Measurements from ENCODE around the gene AP1S2.
"Not testable (repeated sequence)": the region's sequence is repeated elsewhere in the genome, so short reads cannot be mapped to it uniquely, and the experiment has no call there.

Gene AP1S2

DNA sequence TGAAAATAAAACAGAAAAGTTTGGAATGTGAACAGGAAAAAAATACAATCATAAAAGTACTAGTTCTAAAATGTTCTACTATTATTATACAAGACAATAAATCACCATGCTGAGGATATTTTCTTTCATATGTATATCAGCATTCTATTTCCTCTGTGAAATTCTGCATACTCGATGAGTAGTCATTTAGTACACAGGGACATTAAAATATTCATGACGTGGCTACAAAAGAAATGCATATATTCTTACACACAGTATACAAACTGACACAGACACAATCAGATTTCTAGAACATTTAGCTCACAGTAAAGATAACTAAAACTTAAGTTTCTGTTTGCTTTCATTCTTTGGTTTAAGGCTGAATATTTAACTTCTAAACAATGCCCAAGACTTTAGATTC lies 23.3 kb downstream of the AP1S2 start:
- H3K4me3 Mint-ChIP-seq, H3K4me1 Mint-ChIP-seq, H3K27ac Mint-ChIP-seq, H3K36me3 Mint-ChIP-seq, H3K9me3 Mint-ChIP-seq, H3K27me3 Mint-ChIP-seq: not testable (repeated sequence)

DNA sequence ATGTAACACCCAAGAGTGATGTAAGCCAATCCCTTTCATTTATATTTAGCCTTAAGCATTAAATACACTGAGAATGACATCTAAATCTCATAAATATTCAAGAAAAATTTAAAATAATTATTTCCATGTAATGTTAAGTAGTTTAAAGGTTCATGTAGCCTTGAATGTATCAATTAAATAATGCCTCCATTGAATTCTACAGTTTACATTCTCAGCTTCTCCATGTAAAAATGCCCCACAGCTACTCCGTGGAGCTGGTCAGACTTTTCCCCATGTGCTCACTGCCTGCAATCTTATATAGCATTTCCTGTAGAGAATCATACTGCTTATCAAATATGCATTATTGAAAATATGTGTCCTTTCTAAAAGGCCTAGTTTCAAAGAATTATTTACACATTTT lies 25.4 kb downstream of the AP1S2 start:
- no peaks in the 10 kb centered on the region for H3K36me3 Mint-ChIP-seq
- peaks cover 3% of the 10 kb centered on the region for H3K4me1 Mint-ChIP-seq
- H3K9me3 Mint-ChIP-seq, result no peaks in the 10 kb centered on the region
- H3K27me3 Mint-ChIP-seq, result no peaks in the 10 kb centered on the region
- no peak overlapping the region for H3K27ac Mint-ChIP-seq
- no peak overlapping the region for H3K4me3 Mint-ChIP-seq

DNA sequence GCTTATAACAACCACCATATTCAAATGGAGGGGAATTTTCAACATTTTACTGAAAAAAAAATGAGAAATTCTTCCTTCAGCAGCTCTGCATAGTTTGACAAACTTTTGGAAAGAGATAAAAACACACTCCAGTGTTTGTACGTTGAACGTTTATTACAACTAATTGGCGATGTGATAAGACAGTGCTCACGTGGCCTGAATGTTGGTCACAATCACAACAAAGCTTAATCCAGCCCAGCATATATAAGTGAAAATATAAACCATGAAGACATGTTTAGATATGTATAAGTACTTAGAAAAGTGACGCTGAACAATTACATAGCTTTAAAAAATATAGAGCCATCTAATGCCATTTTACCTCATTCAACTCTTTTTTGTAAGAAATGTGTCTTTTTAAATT lies 28.7 kb downstream of the AP1S2 start:
- Mint-ChIP-seq H3K27me3 (no peaks in the 10 kb centered on the region), H3K4me1 (no peaks in the 10 kb centered on the region), H3K4me3 (no peak overlapping the region), H3K27ac (no peak overlapping the region), H3K36me3 (peaks cover 3% of the 10 kb centered on the region), H3K9me3 (no peaks in the 10 kb centered on the region)

DNA sequence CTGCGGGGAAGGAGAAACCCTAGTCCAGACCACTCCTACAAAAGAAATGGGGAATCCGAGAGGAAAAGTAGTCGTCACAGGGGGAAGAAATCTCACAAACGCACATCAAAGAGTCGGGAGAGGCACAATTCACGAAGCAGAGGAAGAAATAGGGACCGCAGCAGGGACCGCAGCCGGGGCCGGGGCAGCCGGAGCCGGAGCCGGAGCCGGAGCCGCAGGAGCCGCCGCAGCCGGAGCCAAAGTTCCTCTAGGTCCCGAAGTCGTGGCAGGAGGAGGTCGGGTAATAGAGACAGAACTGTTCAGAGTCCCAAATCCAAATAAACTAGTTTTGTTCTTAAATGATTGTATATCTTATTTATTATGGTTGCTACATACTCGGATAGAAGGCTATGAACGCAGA lies 31.7 kb downstream of the AP1S2 start:
- Mint-ChIP-seq H3K9me3 (no peaks in the 10 kb centered on the region), H3K4me1 (peaks cover 8% of the 10 kb centered on the region), H3K4me3 (no peak overlapping the region), H3K36me3 (peaks cover 8% of the 10 kb centered on the region), H3K27me3 (no peaks in the 10 kb centered on the region), H3K27ac (peak overlapping the region; percentile 66)

DNA sequence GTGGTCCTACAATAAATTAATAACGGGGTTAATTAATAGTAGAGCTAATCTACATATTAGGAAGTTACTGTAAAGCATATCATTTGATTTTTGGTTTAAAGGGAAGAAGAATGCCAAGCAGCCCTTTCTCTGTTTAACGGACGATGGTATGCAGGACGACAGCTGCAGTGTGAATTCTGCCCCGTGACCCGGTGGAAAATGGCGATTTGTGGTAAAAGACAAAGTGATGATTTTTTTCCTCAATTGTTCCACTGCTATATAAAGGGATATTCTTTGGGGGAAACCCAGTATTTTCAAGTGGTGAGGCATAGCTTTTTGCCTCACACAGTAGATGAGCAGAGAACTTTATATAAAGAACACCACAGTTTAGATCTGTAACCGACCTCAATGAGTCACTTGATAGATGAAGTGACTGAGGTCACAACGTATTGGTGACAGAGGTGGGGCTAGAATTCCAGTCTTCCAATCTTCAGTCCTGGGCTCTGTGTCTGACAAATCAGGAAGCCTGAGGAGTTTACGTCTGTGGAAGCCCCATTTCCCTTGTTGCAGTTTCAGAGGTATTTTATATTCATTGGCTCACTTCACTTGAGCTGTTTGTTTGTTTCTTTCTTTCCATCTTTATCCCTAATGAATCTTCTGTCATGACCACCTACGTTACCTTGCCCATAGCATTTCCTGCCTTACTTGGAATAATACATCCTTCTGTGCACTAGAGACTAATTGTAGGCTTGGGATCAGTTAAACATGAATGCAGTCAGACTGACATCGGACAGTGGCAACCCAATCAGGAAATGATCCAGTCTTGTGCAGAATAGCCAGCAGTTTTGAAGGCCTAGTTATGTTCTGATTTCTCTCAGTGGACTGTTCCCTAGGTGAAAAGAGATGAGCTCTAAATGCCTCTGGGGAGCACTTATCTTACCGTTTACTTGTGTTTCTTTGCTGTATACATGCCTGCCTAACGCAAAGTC lies 34.2 kb downstream of the AP1S2 start:
- Mint-ChIP-seq H3K36me3 (peaks cover 8% of the 10 kb centered on the region), H3K27ac (peak overlapping the region; percentile 71), H3K9me3 (no peaks in the 10 kb centered on the region), H3K4me3 (no peak overlapping the region), H3K4me1 (peaks cover 26% of the 10 kb centered on the region), H3K27me3 (no peaks in the 10 kb centered on the region)

DNA sequence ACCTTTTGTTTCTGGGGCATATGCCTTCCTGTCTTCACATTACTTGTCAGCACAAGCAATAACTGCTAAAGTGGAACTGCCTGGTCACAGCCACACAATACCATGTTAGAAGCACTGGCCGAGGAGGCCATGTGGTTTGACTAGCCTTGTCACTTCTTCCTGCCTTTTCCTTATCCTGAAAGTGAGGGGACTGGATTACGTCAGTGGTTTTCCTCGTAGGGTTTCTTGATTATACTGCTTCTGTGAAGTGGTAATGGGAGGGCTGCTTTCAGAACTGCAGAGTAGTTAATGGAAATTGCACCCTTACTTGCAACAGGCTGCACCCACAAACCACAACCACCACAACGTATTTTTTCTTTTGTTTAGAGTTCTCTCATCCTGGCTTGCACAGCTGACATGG lies 37.7 kb downstream of the AP1S2 start:
- H3K27ac Mint-ChIP-seq, result peak overlapping the region; percentile 57
- H3K4me1 Mint-ChIP-seq, result peaks cover 40% of the 10 kb centered on the region
- no peaks in the 10 kb centered on the region for H3K27me3 Mint-ChIP-seq
- no peaks in the 10 kb centered on the region for H3K9me3 Mint-ChIP-seq
- H3K4me3 Mint-ChIP-seq, result no peak overlapping the region
- peaks cover 6% of the 10 kb centered on the region for H3K36me3 Mint-ChIP-seq

DNA sequence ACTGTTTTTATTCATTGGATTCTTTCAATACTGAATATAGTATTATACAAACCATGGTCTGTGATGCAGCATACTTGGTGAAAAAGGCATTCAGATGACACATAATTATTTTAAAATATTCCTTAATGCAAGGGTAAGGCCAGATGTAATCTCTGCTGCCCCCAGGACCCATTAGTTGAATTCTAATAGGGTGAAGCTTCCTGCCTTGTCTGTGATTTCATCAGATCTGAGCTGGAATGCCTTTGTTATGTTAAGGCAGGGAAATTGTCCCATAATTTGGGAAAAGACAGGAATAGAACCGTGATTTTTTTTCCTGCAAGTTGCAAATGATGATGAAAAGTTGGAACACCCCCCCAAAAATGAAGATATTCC lies 38.2 kb downstream of the AP1S2 start:
- Mint-ChIP-seq H3K4me1 (peaks cover 40% of the 10 kb centered on the region), H3K27ac (peak overlapping the region; percentile 23), H3K36me3 (peaks cover 6% of the 10 kb centered on the region), H3K27me3 (no peaks in the 10 kb centered on the region), H3K4me3 (no peak overlapping the region), H3K9me3 (no peaks in the 10 kb centered on the region)

DNA sequence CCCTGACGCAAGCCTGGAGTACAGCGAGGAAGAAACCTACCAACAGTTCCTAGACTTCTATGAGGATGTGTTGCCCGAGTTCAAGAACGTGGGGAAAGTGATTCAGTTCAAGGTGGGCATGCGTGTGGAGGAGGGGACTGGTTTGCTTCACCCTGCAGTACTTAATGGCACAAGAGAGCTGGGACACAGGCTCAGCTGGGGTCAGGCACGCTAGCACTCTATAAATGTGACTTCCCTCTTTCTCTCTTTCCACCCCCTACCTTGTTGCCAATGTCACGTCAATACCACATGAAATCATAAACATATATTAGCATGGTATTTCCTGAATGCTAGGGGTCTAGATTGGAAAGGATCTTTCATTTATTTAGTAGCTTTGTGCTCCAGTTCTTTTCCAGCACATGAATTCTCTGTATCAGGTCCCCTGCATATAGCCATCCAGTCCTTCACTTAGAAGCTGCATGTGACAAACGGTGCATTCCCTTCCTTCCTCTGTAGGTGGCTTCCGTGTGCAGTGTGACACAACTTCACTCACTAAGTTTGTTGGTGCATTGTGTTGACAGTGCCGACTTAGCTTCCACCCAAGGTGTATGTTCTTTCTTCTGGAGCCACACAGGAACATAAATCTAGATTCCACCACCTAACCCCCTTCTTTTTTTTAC lies 38.7 kb downstream of the AP1S2 start:
- Mint-ChIP-seq H3K27me3 (no peaks in the 10 kb centered on the region), H3K4me1 (peaks cover 40% of the 10 kb centered on the region), H3K9me3 (no peaks in the 10 kb centered on the region), H3K4me3 (no peak overlapping the region), H3K27ac (peak overlapping the region; percentile 23), H3K36me3 (peaks cover 5% of the 10 kb centered on the region)

DNA sequence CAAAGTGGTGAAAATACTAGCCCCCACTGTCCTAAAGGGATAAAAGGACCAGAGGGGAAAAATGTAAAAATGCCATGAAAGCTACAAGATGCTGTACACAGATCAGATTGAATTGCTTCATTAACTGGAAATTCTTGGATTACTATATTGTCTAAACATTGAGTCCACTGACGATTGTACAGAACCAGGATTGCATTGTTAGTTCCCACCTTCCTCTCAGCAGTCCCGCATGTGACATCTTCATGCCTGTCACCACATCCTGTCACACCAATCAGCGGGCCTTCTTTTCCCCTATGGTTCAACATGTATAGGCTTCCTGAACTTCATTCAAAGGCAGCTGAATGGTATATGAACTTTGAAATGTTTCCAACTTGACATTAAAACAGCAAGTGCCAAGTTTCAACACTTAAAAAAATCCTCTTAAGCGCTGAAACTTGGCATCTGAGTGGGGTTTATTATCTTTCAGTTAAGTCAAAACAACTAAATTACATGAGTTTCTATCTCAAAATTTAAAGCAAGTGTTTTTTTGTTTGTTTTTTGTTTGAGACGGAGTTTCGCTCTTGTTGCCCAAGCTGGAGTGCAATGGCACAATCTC lies 39.7 kb downstream of the AP1S2 start:
- Mint-ChIP-seq H3K9me3 (no peaks in the 10 kb centered on the region), H3K27me3 (no peaks in the 10 kb centered on the region), H3K4me1 (peaks cover 33% of the 10 kb centered on the region), H3K36me3 (no peaks in the 10 kb centered on the region), H3K4me3 (no peak overlapping the region), H3K27ac (peak overlapping the region; percentile 30)

DNA sequence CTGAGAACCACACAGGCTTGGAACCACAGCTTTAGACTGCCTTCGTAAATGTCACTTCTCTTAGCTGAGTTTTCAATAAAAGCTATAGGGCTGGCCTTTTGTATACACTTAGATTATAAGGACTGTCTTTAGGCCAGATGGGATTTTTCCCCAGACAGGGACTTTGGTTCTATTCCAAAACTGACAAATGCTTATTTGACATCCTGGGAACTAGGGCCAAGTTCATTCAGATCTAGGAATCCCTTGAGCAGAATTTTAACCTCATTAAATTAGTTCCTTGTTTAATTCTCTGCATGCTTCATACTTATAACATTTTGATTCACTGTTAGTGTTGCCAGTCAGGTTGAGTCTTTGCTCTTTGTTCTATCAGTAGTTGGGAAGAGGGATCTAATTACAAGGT lies 41.2 kb downstream of the AP1S2 start:
- H3K27me3 Mint-ChIP-seq, result no peaks in the 10 kb centered on the region
- no peak overlapping the region for H3K27ac Mint-ChIP-seq
- H3K9me3 Mint-ChIP-seq, result no peaks in the 10 kb centered on the region
- no peak overlapping the region for H3K4me3 Mint-ChIP-seq
- peaks cover 32% of the 10 kb centered on the region for H3K4me1 Mint-ChIP-seq
- no peaks in the 10 kb centered on the region for H3K36me3 Mint-ChIP-seq

DNA sequence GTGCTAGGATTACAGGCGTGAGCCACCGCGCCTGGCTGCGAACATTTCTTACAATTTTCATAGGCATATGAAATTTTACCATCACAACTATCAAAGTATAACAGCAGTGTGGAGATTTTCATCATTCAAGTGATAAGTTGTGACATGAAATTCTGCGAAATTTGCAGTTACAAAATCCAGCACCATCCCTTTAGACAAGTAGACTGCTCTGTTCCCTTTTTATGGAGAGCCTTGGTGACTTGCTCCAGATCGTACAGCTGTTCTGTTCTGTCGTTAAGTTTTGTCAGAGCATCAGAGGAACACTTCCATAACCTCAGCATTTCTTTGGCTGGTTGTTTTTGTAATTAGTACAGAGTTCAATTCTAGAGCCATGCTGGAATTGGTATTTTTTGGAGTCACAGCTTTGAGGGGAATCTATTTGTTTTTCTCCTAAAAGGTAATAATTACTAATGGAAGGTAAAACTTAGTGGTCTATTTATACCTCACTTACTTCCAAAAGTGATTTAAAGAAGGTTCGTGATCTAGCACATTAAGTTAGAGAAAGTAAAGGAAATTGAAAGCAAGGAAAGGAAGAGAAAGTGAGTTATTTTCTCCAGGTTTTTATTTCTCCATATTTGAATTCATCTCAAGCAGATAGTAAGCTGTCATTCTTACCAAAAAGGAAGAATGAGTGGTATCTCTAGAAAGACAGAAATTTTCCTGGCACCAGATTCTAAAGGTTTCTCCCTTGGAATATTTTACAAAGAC lies 42.2 kb downstream of the AP1S2 start:
- Mint-ChIP-seq H3K27me3 (no peaks in the 10 kb centered on the region), H3K27ac (no peak overlapping the region), H3K36me3 (no peaks in the 10 kb centered on the region), H3K9me3 (no peaks in the 10 kb centered on the region), H3K4me1 (peaks cover 31% of the 10 kb centered on the region), H3K4me3 (no peak overlapping the region)

DNA sequence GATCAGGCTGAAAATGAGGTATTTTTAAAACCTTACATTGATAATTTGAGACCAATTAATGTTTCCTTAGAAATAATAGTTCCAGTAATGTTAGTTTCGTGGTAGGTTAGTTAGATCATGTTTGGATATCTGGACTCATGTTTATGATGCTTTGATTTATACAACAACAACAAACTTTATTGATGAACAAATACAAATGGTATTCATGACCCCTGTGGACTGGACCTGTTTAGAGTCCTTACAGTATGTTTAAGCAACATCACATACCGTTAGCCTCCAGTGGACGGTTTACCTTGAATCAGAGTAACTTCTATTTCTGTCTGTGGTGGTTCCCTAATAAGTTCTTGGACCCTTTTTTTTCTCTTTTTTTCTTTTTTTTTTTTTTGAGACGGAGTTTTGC lies 46.4 kb downstream of the AP1S2 start:
- Mint-ChIP-seq H3K4me1 (peaks cover 7% of the 10 kb centered on the region), H3K27me3 (no peaks in the 10 kb centered on the region), H3K36me3 (peaks cover 9% of the 10 kb centered on the region), H3K4me3 (no peak overlapping the region), H3K27ac (no peak overlapping the region), H3K9me3 (no peaks in the 10 kb centered on the region)

DNA sequence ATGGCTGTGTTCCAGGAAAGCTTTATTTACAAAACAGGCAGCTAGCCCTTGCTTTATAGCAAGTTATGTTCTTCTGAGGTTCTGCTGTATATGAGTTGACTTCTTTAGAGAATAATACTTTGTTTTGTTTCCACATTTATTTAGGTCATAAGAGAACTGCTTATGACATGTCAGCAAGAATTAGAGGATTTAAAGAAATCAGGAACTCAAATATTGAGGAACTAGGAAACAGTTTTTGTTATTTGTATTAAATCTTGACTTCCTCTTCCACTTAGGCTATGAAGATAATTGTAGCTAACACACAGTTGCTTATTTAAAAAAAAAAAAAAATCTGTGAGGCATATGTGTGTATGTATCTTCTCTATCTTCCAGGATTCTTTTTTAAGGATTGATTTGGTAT lies 50.0 kb downstream of the AP1S2 start:
- Mint-ChIP-seq H3K27me3 (no peaks in the 10 kb centered on the region), H3K36me3 (peaks cover 9% of the 10 kb centered on the region), H3K9me3 (no peaks in the 10 kb centered on the region), H3K27ac (no peak overlapping the region), H3K4me3 (no peak overlapping the region), H3K4me1 (peaks cover 4% of the 10 kb centered on the region)

DNA sequence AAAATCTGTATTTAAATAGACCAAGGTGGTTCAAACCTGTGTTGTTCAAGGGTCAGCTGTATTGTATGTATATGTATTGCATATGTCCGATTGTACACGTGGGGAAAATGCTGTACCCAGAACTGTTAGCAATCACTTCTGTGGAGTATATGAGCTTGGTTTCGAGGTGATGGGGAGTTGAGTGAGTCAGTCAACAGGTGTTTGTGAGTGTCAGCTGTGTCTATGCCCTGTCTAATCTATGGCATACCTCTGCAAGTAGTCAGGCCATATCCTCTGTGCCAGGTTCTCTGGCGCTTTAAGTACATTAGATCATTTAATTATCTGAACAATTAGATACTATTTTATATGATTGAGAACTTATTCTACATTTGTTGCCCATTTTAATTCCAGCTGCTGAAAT lies 56.9 kb downstream of the AP1S2 start:
- peaks cover 4% of the 10 kb centered on the region for H3K36me3 Mint-ChIP-seq
- H3K9me3 Mint-ChIP-seq, result no peaks in the 10 kb centered on the region
- no peak overlapping the region for H3K27ac Mint-ChIP-seq
- no peaks in the 10 kb centered on the region for H3K27me3 Mint-ChIP-seq
- no peak overlapping the region for H3K4me3 Mint-ChIP-seq
- peaks cover 43% of the 10 kb centered on the region for H3K4me1 Mint-ChIP-seq

DNA sequence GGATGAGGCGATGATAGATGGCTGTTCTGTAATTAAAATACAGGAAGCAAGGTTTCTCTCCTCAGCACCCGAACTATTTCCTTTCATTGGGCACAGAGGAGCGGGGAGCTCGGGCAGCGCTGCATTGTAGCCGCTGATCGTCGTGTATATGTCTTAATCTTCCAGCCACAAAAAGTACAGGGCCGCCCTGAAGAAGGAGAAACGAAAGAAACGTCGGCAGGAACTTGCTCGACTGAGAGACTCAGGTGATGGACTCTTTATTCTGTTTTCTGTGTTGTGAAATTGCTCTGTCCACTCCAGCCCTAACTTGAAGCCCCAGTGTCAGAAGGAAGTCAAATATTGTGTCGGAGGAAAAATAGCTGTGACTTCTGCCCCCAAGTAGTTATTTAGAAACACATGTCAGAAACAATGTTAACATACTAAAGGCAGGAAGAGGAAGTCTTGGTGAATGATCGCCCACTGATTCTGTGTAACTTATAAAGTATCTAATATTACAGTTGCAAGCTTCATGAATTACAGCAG lies 63.8 kb downstream of the AP1S2 start:
- no peaks in the 10 kb centered on the region for H3K9me3 Mint-ChIP-seq
- no peak overlapping the region for H3K4me3 Mint-ChIP-seq
- no peak overlapping the region for H3K27ac Mint-ChIP-seq
- H3K36me3 Mint-ChIP-seq, result peaks cover 2% of the 10 kb centered on the region
- no peaks in the 10 kb centered on the region for H3K27me3 Mint-ChIP-seq
- H3K4me1 Mint-ChIP-seq, result peaks cover 35% of the 10 kb centered on the region

Measured in activated naive CD4-positive, alpha-beta T cell treated with anti-CD3 and anti-CD28 coated beads, Interleukin-2, amount 50 U/mL, for 24 hours (primary cell).